Astrocyte (in vitro differentiated cells and primary cell): ENCODE measurements around the gene PTPRZ1. TPM values are rescaled to one million over a fixed set of nuclear protein-coding genes. Genes with fewer than 3 reads are reported as not detected.

Experiments used
- DNase-seq: peaks from one replicate; pipeline ENCODE4 v3.0.0-alpha.2; 2010; ENCODE audit warnings: low read depth
- FAIRE-seq: peaks from 2 replicates; lab custom pipeline; 2011; peaks lifted over from hg19 to GRCh38; lab: Jason Lieb, UNC
- H2AFZ ChIP-seq: 2 replicates; pipeline ENCODE4 v1.6.0; 2012; ENCODE audit warnings: low read depth, low read length, inconsistent platforms
- H3K27ac ChIP-seq: 2 replicates; pipeline ENCODE4 v1.5.1; 2011; ENCODE audit warnings: low read depth, low read length, inconsistent platforms
- H3K27me3 ChIP-seq: 2 replicates; pipeline ENCODE4 v1.6.0; 2011; ENCODE audit warnings: low read length, inconsistent platforms; ENCODE audit not compliant: insufficient read depth
- H3K36me3 ChIP-seq: 2 replicates; pipeline ENCODE4 v1.5.1; 2011; ENCODE audit warnings: low read length, inconsistent platforms; ENCODE audit not compliant: insufficient read depth
- H3K4me1 ChIP-seq: 2 replicates; pipeline ENCODE4 v1.5.1; 2011; ENCODE audit warnings: low read length, inconsistent platforms; ENCODE audit not compliant: insufficient read depth
- H3K4me2 ChIP-seq: 2 replicates; pipeline ENCODE4 v1.6.0; 2012; ENCODE audit warnings: low read length, inconsistent platforms
- H3K4me3 ChIP-seq: 2 replicates; pipeline ENCODE4 v1.5.1; 2011; ENCODE audit warnings: low read depth, mild to moderate bottlenecking, low read length, inconsistent platforms; ENCODE audit not compliant: insufficient read depth
- H3K79me2 ChIP-seq: 2 replicates; pipeline ENCODE4 v1.6.0; 2012; ENCODE audit warnings: mild to moderate bottlenecking, low read length, inconsistent platforms; ENCODE audit not compliant: insufficient read depth
- H3K9ac ChIP-seq: 2 replicates; pipeline ENCODE4 v1.6.0; 2012; ENCODE audit warnings: mild to moderate bottlenecking, low read length, inconsistent platforms
- H3K9me3 ChIP-seq: 2 replicates; pipeline ENCODE4 v1.5.1; 2012; ENCODE audit warnings: low read depth, mild to moderate bottlenecking, low read length, inconsistent platforms; ENCODE audit not compliant: insufficient read depth
- H4K20me1 ChIP-seq: 2 replicates; pipeline ENCODE4 v1.6.0; 2012; ENCODE audit warnings: low read length, inconsistent platforms; ENCODE audit not compliant: insufficient read depth
- H3K27ac Mint-ChIP-seq: one replicate; pipeline ENCODE4 v1.8.0; 2021; ENCODE audit warnings: mild to moderate bottlenecking, mixed read lengths; ENCODE audit not compliant: unreplicated experiment
- H3K27me3 Mint-ChIP-seq: one replicate; pipeline ENCODE4 v1.8.0; 2021; ENCODE audit warnings: low read depth, mixed read lengths; ENCODE audit not compliant: unreplicated experiment
- H3K36me3 Mint-ChIP-seq: one replicate; pipeline ENCODE4 v1.8.0; 2021; ENCODE audit warnings: low read depth, mixed read lengths; ENCODE audit not compliant: unreplicated experiment
- H3K4me1 Mint-ChIP-seq: one replicate; pipeline ENCODE4 v1.8.0; 2021; ENCODE audit warnings: low read depth, mixed read lengths; ENCODE audit not compliant: unreplicated experiment
- H3K4me3 Mint-ChIP-seq: one replicate; pipeline ENCODE4 v1.8.0; 2021; ENCODE audit warnings: mild to moderate bottlenecking, moderate library complexity, mixed read lengths; ENCODE audit not compliant: unreplicated experiment
- H3K9me3 Mint-ChIP-seq: one replicate; pipeline ENCODE4 v1.8.0; 2021; ENCODE audit warnings: mild to moderate bottlenecking, mixed read lengths; ENCODE audit not compliant: unreplicated experiment
- CTCF ChIP-seq: IDR thresholded peaks from 2 replicates; pipeline ENCODE4 v1.5.1; 2011; ENCODE audit warnings: low read depth, mild to moderate bottlenecking, inconsistent platforms, low read length, moderate library complexity; ENCODE audit not compliant: insufficient read depth
- EZH2 ChIP-seq: IDR thresholded peaks from 2 replicates; pipeline ENCODE4 v1.6.1; 2012; ENCODE audit warnings: mild to moderate bottlenecking, low read length, inconsistent platforms; ENCODE audit not compliant: insufficient read depth
- total RNA-seq: library from RNA; stranded (reverse); gene quantifications from 2 replicates; pipeline ENCODE4 v1.2.1, GENCODE V29; 2021

PTPRZ1 gene
- total RNA-seq, 1 donor from 2014 or later, result 1.6 TPM

- H3K36me3 ChIP-seq, result no peaks in the 10 kb centered on the region
- no peak for TF ChIP-seq EZH2
- no peak for TF ChIP-seq CTCF
- Mint-ChIP-seq H3K27ac (no peak overlapping the region), H3K9me3 (no peaks in the 10 kb centered on the region), H3K36me3 (no peaks in the 10 kb centered on the region), H3K27me3 (no peaks in the 10 kb centered on the region), H3K4me1 (no peaks in the 10 kb centered on the region), H3K4me3 (no peak overlapping the region)
- no peaks in the 10 kb centered on the region for H3K79me2 ChIP-seq
- no peak for DNase-seq
- H3K27ac ChIP-seq, result no peak overlapping the region
- FAIRE-seq, result no peak
- H3K27me3 ChIP-seq, result no peaks in the 10 kb centered on the region
- no peak overlapping the region for H3K9ac ChIP-seq
- H3K4me3 ChIP-seq, result no peak overlapping the region
- no peaks in the 10 kb centered on the region for H3K9me3 ChIP-seq
- H3K4me2 ChIP-seq, result no peak overlapping the region
- no peaks in the 10 kb centered on the region for H4K20me1 ChIP-seq
- no peak overlapping the region for H2AFZ ChIP-seq
- H3K4me1 ChIP-seq, result no peaks in the 10 kb centered on the region
Measured at GRCh38 chr7:122046402-122046801, 173.4 kb downstream of the PTPRZ1 start.

GRCh38 chr7:122054393-122054792, 181.4 kb downstream of the PTPRZ1 start:
- H3K9ac ChIP-seq, result no peak overlapping the region
- Mint-ChIP-seq H3K4me1 (no peaks in the 10 kb centered on the region), H3K27me3 (no peaks in the 10 kb centered on the region), H3K4me3 (no peak overlapping the region), H3K9me3 (peaks cover 1% of the 10 kb centered on the region), H3K36me3 (no peaks in the 10 kb centered on the region), H3K27ac (no peak overlapping the region)
- H3K79me2 ChIP-seq, result no peaks in the 10 kb centered on the region
- no peak for FAIRE-seq
- H3K27me3 ChIP-seq, result no peaks in the 10 kb centered on the region
- H3K36me3 ChIP-seq, result no peaks in the 10 kb centered on the region
- no peaks in the 10 kb centered on the region for H4K20me1 ChIP-seq
- no peak overlapping the region for H2AFZ ChIP-seq
- H3K4me3 ChIP-seq, result no peak overlapping the region
- no peak overlapping the region for H3K27ac ChIP-seq
- no peaks in the 10 kb centered on the region for H3K4me1 ChIP-seq
- no peaks in the 10 kb centered on the region for H3K9me3 ChIP-seq
- TF ChIP-seq CTCF (no peak), EZH2 (no peak)
- H3K4me2 ChIP-seq, result no peak overlapping the region
- DNase-seq, result no peak

GRCh38 chr7:122055073-122055472, 182.1 kb downstream of the PTPRZ1 start:
- no peak overlapping the region for H2AFZ ChIP-seq
- Mint-ChIP-seq H3K27ac (no peak overlapping the region), H3K27me3 (no peaks in the 10 kb centered on the region), H3K9me3 (peaks cover 1% of the 10 kb centered on the region), H3K4me1 (no peaks in the 10 kb centered on the region), H3K4me3 (no peak overlapping the region), H3K36me3 (no peaks in the 10 kb centered on the region)
- H3K4me2 ChIP-seq, result no peak overlapping the region
- H3K27ac ChIP-seq, result no peak overlapping the region
- FAIRE-seq (no peak), DNase-seq (no peak)
- no peaks in the 10 kb centered on the region for H3K36me3 ChIP-seq
- no peaks in the 10 kb centered on the region for H4K20me1 ChIP-seq
- TF ChIP-seq EZH2, result no peak
- no peak for TF ChIP-seq CTCF
- no peaks in the 10 kb centered on the region for H3K27me3 ChIP-seq
- H3K79me2 ChIP-seq, result no peaks in the 10 kb centered on the region
- H3K4me3 ChIP-seq, result no peak overlapping the region
- H3K9ac ChIP-seq, result no peak overlapping the region
- no peaks in the 10 kb centered on the region for H3K9me3 ChIP-seq
- H3K4me1 ChIP-seq, result no peaks in the 10 kb centered on the region
